NCI-H82 (cell line): ENCODE results near the gene KDF1.

Source experiments
- DNase-seq: peaks from one replicate; lab custom pipeline; 2025; lab: John Stamatoyannopoulos, UW

Gene KDF1, protein sequence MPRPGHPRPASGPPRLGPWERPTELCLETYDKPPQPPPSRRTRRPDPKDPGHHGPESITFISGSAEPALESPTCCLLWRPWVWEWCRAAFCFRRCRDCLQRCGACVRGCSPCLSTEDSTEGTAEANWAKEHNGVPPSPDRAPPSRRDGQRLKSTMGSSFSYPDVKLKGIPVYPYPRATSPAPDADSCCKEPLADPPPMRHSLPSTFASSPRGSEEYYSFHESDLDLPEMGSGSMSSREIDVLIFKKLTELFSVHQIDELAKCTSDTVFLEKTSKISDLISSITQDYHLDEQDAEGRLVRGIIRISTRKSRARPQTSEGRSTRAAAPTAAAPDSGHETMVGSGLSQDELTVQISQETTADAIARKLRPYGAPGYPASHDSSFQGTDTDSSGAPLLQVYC

DNA sequence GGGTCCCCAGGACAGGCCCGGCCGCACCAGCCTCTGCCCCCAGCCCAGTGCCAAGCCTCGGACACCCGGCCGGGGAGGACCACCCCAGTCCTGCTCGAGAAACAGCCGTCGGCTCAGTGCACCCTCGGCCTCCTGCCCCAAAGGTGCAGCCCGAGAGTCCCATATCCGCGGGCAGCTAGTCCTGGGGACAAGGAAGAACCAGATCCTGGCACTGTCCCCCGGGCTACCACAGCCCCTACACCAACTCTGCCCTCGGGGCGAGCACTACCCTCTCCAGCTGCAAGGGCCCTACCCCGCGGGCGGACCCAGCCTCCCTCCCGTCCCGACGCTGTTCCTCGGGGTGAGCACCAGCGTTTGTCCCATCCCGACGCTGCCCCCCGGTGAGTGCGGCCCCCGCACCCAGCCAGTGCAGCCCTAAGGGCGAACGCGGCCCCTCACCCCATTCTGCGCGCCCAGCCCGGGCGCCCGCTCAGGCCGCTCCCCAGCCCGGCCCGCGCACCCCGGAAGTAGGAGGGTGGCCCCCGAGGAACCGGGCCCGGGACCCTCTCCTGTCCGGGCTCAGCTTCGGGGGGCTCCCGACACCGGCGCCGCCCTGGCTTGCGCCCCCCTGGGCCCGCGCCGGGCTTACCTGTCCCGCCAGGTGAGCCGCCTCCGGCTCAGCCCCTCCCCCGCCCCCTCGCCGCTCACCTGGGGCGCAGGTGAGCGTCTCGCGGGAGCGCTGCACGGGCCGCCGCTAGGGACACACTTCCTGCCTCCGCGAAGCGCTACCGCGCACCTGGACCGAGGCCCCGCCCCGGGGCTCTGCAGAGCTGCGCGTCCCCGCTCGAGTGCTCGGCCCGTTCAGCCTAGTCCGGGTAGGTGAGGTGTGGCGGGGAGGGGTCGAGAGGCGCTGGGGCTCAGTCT lies at the start of gene KDF1:
TSS of gene KDF1 (minus strand) at position 747 of the 903 bp plus-strand sequence. CDS start 8,088 bp downstream, outside the sequence.
- DNase-seq: no peak

DNA sequence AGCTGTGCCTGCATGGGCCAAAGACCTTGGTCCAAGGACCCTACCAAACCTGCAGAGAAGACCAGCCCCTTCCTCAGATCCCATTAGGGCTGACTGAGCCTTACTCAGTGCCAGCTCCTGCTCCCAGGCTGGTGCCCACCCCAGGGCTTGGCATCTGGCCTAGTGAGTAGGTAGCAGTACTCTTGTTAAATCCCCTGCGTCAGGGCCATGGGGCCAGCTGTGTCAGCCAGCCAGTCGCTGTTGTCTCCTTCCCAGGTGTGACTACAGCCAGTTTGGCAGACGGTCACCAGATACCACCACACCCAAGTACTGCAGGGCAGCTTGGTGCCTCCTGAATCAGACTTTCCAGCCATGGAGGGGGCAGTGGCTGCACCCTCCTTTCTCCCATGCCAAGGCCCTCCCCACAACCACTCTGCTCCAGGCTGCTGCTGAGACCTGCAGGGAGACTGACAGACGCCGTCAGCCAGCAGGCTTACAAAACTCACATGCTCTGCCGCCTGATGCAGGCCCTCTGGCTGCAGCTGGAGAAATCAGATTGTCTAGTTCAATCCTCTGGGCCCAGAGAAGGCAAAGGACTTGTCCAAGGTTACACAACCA lies 49.4 kb upstream of the KDF1 start:
- no peak for DNase-seq

DNA sequence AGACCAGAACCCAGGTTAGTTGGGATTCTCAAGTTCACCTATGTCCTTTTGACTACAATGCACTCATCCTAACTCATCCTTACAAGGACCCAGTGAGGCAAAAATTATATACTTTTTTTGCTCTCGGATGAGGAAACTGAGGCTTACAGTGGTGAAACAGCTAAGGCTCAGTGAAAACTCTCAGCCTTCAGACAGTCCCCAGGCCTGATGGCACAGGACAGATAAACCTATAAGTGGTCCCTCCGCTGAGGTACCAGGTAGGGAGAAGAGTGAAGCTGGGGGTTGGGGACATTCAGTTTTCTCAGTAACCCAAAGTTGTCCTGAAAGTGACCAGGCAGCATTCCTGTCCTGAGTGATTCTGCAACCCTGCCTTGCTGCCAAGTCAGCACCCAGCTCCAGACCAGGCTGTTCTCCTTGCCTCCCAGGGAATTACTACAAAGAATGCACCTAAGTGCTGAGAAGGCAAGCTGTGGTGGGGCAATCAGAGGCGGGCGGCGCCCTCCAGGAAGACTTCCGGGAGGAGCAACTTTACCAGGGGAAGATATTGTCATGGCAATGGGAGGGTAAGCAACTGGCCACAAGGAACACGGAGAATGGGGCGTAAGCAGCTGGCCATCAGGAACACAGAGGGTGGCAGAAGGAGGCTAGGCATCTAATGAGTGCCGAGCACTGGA lies 47.8 kb upstream of the KDF1 start:
- DNase-seq: no peak

DNA sequence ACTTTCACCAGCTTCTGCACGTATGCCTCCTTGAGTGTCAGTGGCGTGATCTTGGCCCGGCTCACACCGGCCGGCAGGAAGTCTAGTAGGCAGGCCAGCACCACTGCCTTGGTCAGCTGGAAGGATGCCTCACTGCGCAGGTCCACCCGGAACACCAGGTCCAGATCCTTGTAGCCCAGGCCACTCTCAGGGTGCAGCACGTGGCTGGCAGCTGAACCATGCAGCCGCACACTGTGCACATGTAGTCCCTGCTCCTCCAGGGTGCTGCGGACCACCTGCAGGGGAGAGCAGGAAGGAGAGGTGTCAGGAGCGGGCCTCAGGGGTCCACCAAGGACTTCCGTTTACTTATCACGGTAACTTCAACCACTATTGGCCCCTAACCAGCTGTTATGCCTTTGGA lies 46.4 kb upstream of the KDF1 start:
- no peak for DNase-seq

DNA sequence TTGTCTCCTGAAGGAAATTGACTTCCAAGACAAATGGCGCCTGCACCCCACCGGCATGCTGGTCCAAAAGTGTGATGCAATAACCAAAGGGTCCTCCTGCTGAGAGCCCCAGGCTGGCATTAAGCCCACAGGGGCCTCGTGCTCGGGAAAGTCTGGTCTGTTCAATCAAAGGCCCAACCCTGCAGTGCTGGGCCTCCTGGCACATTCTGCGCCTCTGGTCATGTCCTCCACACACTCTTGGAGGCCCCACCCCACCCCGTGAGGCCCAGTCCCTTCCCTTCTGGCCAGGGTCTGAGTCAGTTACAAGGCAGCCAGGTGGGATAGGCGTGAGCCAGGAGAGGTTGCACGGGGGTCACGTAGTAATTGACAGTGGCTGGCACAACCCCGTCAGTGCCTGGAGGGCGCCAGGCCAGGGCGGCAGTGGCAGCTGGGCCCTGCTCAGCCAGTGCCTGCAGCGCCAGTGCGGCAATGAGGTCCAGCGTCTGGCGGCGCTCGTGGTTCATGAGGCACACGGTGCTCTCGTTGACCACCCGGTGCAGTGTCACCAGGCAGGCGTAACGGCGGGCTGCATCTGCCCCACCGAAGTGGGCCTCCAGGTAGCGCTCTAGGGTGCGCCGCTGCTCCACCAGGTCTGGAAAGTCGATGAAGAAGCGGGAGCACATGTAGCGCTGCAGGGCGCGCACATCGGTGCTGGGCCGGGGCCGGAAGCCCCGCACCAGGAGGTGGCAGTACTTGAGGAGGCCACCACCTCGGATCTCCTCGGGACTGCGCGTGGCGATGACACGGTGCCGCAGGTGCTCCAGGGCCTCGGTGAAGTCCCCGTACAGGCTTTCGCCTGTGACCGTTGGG lies 45.6 kb upstream of the KDF1 start:
- no peak for DNase-seq

DNA sequence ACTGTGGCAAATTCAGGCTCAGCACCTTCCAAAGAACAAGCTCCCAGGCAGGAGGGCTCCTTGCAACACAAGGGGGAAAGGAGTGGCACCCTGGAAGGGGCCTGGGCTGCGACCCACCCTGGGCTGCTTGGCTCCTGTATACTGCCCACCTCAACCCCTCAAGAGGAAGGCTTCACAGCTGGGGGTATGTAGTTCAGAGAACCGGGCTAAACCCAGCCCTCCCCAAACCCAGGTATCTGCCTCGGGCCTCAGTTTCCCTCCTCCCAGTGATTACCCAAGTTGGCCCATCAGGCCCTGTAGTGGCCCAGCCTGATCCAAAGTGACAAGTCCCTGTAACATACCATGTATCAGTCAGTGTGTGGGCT lies 44.9 kb upstream of the KDF1 start:
- no peak for DNase-seq

DNA sequence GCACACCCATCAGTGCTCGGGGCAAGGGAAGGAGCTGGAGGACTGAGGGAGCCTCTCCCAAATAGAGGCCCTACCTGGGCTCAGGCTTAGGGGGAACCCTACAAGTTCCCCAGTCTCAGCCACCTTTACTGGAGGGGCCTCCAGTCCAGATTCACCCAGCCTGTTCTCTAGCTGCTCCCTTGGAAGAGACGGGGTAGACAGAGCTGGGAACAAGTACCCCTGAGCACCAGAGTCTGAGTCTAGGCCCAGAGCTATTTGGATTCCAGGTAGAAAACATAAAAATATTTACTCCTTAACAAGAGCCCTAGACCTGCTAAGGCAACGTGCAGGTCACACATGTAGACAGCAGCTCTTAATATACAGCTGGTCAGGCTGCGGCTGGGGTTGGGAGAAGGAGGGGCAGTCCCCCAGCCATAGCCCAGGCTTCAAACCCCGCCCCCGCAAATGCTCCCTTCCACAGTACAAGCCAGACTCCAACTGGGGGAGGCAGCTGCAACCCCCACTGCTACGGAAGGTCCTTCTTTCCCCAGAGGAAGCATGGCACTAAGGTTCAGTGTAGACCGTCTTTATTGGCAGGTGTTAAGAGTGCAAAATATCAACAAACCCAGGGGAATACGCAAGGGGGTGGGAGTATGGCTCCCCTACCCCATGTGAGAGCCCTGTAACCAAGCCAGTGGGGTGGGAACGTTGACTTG lies 44.4 kb upstream of the KDF1 start:
- peak; percentile 92 for DNase-seq

DNA sequence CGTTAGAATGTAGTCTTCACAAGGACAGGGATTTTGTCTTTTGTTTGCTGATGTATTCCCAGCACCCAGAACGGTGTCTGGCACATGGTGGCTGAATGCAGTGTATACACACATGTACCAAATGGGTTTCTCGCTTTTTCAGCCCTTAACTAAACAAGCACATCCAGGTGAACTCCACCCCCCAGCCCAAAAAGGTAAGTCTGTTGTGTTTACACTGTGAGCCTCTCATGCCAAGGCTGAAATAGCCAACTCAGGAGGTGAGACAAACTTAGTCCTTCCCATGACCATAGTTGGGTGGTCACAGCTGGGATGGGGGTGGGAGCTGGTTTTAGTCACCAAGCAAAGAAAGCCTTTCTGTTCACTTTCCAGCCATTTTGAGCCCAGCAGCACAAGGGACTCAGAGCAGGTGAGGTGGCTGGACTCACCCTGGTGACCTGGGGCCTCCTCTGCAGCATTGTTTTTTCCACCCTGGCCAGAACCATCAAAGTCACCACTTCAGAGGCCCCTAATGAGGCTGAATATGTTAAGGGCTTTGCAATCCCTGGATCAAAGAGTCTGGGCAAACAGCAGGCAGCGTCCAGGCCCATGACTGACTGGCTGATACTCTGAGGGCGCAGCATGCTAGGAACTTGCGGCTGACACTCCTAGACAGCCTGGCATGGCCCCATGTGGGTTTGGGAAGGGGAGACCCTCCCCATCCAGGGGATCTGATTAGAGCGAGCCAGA lies 43.6 kb upstream of the KDF1 start:
- no peak for DNase-seq

DNA sequence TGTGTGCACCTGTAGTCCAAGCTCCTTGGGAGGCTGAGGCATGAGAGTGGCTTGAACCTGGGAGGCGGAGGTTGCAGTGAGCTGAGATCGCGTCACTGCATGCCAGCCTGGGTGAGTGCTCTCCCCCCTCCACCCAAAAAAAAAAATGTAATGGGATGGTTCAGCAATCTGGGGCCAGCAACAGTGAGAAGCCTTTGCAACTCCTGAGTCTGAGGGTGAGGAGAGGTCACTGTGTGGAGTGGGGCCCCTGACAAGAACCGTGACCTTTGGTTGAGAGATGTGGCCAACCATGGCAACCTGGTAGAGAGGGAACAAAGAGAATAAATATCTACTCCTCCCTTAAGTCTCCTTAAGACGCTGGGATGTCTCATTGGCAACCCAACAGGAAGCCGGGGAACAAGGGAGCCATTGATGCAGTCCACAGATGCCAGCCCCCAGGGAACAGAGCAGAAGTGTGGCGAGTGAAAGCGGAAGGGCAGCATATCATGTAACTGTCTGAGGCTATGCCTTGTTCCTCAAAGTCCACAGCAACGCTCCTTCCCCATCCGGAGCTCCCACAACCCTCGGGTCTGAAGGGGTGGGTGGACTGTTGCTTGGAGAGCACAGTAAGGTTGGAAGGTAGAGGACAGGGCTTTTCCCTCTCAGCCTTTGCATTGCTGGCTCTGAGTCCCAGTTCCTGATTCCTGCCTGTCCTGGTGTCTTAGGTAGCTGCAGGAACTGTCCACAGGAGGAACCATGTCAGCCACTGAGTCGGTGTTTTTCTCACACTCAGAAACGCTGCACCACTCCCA lies 41.5 kb upstream of the KDF1 start:
- DNase-seq: no peak

DNA sequence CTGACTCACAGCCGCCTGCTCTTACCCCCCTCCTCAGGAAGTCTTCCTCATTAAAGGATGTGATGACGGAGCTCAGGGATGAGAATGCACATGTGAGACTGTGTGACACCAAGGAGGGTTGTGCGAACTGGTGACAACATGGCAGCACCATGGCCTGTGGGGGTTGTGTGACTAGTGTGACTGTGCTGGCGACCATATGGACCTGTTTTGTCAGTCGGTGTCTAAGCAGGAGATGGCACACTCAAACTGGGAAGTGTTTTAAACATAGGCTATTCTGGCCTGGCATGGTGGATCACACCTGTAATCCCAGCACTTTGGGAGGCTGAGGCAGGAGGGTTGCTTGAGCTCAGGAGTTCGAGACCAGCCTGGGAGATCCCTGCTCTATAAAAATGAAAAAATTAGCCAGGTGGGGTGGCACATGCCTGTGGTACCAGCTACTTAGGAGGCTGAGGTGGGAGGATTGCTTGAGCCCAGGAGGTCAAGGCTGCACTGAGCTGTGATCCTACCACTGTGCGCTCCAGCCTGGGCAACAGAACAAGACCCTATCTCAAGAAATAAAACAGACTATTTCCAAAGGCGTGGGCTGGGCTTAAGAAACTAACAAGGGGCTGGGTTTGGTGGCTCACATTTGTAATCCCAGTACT lies 40.7 kb upstream of the KDF1 start:
- no peak for DNase-seq

DNA sequence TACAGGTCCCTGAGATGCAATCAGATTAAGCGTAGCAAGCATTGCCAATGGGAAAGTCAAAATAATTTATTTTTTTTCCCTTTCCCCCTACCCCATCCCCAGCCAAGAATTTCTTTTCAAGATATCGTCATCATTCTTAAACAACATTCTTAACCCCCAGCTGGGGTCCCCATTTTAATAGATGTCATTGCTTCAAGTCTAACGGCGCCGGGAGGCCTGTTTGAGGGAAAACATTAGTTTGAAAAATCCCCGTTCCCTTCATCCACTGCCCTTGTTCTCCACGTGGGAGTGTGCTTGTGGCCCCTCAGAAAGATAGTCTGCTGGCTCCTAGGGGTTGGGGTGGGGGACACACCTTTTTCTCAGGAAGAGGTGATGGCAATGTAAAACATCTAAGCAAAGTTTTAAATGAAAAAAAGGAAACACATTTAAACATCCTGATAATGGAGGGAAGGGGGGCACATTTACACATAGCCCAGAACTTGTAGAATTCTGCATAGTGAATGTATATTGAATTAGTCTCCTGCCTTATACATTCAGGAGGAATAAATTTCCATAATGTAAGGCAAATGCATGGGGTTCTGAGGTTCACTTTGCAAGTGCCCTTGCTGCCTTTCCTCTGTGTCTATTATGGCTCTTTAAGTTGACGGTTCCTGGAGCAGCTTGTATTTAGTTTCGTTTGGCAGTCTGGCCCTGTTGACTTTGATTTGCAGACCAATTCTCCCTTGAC lies 40.0 kb upstream of the KDF1 start:
- DNase-seq: no peak

DNA sequence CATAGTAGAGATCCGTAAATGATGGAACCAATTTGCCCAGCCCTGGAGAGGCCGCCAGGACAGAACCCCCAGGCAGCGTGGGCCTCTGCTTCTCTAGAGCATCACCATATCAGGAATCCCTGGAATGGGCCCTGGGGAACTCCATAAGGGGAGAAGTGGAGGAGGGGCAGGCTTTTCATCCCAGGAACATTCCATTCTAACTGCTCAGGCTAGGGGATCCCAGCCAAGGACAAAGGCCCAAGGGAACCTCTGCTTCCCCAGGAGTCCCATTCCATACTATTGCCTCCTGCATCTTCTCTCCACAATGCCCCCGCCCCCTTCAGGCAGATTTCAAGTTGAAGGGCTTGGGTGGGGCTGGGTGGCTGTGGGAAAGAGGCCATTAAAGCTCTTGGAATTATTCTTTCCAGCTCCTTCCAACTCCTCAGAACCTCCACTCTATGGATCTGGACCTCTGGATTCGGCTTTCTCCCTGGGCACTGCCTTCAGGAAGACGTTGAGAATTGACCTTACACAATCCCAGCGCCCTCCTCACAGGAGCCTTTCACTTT lies 39.2 kb upstream of the KDF1 start:
- DNase-seq: no peak

DNA sequence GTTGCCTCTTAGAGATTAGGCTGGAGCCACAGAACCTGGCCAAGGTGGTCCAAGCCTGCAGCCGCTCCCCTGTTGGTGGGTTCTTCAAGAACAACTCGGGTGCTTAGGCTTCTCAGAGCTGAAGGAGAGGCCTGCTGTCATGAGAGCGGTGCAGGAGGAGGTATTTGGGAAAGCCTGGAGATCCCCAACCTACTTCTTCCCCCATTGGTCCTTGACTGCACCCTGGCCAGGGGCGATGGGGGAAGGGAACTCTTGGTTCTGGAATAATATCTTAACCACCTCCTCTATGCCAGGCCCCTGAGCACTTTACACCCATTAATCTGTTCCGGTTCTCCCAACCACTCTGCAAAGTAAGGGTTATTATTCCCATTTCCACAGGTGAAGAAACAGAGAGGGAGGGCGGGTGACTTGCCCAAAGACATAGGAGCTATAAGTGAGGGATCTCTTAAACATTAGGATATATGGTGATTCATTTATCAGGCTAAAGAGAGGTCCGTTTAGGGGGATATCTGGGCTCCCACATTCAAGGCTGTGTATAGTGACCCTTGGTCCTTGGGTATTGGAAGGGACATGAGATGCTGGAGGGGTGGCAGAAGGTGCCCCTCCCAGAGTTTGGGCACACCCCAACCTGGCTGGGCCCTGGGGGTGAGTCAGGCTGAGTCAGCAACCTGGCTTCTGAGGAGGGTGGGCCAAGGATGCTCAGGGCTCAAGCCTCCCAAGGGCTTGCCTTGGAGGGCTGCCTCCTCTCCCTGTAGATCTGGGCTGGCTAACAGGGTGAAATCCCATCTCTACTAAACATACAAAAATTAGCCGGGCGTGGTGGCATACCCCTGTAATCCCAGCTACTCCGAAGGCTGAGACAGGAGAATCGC lies 38.4 kb upstream of the KDF1 start:
- DNase-seq: no peak

DNA sequence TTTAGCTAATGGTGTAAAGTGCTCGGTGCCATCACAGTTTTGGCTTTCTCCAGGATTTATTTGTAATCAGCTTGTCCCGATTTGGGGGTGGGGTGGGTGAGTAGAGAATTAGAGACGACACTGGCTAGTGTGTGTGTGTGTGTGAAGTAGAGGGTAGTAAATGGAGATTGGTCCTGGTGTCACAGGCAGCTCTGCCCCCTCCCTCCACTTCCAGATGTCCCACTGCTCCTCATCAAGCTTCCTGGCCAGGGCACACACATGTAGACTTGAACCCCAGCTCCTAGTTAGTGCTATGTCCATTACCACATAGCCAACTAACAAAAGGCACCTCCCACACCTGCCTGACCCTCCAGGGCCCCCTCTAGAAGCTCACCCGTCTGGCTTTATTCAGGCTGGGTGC lies 36.4 kb upstream of the KDF1 start:
- DNase-seq: peak; percentile 91

DNA sequence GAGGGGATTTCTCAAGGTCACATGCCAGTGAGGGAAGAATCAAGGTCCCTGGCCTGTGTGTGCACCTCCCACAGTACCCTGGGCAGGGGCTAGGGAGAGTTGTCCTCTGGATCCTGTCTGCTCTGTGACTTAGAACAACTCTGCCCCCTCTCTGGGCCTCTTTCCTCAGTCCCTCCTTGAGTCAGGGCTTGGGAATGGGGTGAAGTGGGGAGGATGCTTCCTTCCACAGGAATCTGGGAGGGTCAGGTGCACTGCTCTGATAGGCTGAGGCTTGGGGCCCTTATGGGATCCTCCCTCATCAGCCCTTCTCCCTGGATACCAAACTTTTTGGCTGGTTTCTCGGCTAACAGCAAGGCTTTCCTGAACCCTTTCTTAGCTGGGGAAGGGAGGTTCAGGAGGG lies 35.8 kb upstream of the KDF1 start:
- DNase-seq: no peak

DNA sequence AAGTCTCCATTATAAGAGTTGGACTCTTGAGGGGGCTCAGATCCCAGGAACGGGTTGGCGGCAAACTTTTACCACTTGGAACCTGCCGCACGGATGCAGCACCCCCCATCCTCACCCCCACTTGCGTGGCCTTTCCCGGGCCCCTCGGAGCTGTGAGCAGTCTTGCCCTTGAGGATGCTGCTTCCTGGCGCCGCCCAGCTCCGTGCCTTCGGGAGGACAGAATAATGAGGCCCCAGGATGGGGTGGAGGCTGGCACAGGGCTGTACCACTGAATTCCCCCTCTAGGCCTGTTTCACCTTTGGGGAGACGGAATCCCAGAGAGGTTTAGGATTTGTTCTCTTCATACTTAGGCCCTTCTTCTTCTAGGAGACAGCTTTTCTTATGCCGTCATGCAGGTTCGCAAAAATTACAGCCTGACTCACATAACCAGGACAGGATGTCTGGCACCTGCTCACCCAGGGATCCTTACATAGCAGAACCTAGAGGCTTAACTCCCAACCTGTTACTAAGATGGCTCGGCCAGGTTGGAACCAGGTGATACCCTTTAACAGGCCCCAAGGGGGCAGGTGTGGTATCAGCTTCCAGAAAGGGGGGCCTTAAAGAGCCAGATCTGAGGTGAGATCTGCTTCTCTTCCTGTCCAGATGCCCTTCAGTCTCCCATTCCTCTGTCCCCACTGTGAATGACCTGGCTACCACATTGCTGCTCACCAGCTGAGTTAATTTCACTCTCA lies 34.7 kb upstream of the KDF1 start:
- DNase-seq: peak; percentile 39
